SIG-M5 treated with dmso at 0.1 percent for 504 hours (cell line): Measurements from ENCODE around the gene L3MBTL3.

Source experiments
- DNase-seq: peaks from one replicate; lab custom pipeline; 2025; ENCODE audit not compliant: unreplicated experiment; lab: John Stamatoyannopoulos, UW

The L3MBTL3 gene

DNA sequence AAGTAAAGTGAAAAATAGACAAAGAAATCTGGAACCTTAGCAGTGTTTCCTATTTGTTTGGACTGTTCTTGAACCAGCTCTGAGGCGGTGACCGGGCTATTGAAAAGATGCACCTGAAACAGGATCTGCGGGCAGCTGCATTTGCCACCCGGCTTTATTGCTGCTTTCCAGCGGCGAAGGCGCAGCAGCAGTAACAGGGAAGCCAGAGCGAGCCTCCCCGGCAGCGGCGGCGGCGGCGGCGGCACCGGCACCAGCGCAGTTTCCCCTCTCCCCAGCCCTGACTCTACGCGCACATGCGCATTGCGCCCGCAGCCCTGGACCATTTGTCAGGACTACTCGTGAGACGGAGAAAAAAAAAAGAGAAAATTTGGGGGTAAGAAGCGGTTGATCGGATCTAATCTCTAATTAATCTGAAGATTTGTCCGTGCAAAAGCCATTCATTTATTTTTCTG is at the start of gene L3MBTL3:
L3MBTL3 (plus strand) TSS at position 290 of the 452 bp plus-strand sequence. CDS start 24,119 bp downstream, outside the sequence.
- peak; percentile 60 for DNase-seq

- no peak for DNase-seq
Observed at GRCh38 chr6:129969064-129969463, 49.3 kb upstream of the L3MBTL3 start.

- no peak for DNase-seq
Observed at GRCh38 chr6:129976110-129976509, 42.3 kb upstream of the L3MBTL3 start.

- no peak for DNase-seq
Observed at GRCh38 chr6:129978148-129978916, 40.0 kb upstream of the L3MBTL3 start.

- no peak for DNase-seq
Observed at GRCh38 chr6:129980821-129981220, 37.6 kb upstream of the L3MBTL3 start.

- peak; percentile 7 for DNase-seq
Observed at GRCh38 chr6:129981598-129981997, 36.8 kb upstream of the L3MBTL3 start.

- DNase-seq = no peak
Observed at GRCh38 chr6:129989396-129989795, 29.0 kb upstream of the L3MBTL3 start.

GRCh38 chr6:129992881-129993280 is 25.5 kb upstream of the L3MBTL3 start:
- DNase-seq = no peak

DNA sequence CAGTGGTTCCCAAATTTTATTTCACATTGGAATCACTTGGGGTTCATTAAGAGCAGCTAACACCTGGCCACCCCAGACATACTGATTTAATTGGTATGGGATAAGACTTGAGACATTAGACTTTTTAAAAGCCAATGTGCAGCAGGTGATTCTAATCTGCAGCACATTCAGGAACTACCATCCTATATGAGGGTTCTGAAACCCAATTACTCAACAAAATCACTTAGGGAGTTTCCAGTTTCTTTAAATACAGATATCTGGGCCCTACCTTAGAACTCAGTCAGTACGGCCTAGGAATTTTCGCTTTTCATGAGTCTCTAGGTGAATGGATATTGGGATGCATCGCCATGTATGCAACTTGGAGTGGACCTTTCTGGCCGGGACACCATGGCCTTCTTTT is 24.0 kb upstream of the L3MBTL3 start:
- DNase-seq = no peak

DNA sequence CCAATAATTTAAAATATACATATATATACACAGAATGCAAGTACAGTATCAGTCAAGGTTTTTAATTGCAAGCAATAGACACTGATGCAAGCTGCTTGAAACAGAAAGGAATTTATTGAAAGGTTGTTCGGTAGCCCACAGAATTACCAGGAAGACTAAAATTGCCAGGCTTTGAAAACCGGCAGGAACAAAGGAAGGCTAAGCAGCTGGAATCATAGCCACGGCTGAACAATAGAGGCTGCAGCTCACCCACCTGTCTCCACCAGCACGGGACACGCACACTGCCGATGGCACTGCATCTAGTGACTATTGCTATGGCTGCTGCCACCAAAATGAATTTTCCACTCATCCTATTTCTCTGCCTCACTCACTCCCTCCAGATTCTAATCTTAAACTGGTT is 22.0 kb upstream of the L3MBTL3 start:
- DNase-seq = no peak

- DNase-seq = no peak
Observed at GRCh38 chr6:130000526-130001421, 17.6 kb upstream of the L3MBTL3 start.

GRCh38 chr6:130008236-130008873 is 10.0 kb upstream of the L3MBTL3 start:
- no peak for DNase-seq

- no peak for DNase-seq
Observed at GRCh38 chr6:130009146-130009545, 9.2 kb upstream of the L3MBTL3 start.

DNA sequence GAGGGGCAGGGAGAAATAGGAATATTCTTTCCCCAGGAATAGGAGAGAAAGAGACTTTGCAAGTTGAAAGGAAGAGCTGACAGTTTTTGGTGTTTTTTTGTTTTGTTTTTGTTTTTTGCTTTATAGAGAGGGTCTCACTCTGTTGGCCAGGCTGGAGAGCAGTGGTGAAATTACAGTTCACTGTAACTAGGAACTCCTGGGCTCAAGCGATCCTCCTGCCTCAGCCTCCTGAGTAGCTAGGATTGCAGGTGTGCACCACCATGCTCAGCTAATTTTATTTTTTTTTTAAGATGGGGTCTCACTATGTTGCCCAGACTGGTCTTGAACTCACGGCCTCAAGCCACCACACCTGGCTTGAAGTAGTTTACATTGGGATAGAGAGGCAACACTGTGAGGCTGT is 8.0 kb upstream of the L3MBTL3 start:
- no peak for DNase-seq

DNA sequence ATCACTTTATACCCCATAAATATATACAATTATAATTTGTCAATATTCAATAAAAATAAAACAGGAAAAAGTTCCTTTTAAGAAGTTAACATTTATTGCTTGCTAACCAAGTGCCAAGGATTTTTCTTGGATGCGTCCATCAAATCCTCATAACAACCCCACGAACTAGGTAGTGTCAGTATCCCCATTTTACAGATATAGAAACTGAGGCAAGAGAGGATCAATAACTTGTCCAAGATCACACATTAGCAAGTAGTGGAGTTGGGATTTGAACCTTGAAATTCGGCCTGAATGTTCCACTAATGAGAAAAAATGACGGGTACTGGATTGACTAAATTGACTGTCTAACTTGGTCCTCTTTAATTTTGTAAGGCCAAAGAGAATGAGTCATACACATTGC is 5.7 kb upstream of the L3MBTL3 start:
- no peak for DNase-seq

DNA sequence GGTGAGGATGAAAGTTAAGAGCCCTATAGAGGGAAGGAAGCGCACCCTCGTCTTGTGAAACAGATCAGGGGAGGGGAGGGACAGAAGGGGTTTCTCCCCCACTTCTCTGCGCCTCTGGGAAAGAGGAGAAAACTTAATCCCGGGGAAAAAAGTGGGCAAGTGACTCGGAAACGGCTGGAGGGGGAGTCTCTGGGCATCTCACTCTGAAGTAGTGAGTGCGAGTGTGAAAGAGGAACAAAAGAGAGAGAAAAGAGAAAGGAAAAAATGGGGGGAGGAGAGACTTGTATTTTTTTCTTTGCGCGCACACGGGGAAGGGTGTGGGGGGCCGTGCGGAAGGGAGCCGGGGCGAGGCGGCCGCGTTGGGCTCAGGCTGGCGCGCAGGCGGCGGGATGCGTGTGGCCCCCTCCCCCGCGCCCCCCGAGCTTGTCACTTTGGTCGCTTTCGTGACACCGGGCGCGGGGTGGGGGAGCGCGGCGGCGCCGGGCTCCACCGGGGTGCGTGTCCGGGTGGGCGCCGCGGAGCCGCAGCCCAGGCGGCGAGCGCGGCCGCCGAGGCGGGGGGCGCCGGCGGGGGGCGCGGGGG is 454 bp downstream of the L3MBTL3 start:
- DNase-seq = peak; percentile 59

DNA sequence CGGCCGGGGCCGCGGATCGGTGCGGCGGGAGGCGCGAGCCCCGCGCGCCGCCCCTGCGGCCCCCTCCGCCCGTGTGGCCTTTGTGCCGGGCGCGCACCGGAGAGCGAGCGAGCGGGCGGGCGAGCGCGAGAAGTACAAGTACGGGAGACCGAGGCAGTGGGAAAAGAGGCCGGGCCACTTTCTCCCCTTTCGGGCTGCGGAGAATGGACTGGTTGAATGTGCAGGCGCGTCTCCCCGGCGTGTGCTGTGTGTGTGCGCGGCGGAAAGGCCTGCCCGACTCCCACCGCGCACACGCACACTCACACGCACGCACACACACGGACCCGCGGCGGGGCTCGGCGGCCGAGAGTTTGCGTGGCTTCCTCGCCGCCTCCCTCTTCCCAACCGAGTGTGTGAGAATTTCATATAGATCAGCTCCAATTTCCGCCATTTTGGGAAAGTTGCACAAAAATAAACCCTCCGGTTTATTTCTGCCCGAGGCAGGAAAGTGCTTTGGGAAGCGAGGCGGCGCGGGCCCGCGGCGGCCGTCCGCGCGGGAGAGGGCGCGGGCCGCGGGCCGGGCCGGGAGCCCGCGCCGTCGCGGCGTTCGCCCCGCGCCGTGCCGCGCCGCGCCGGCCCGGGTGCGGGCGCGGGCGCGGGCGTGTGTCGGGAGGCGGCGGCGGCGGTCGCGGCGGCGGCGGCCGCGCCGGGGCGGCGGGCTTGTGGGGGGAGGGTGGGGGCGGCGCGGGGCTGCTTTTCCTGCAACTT is 1.1 kb downstream of the L3MBTL3 start:
- no peak for DNase-seq

GRCh38 chr6:130020073-130020906 is 1.9 kb downstream of the L3MBTL3 start:
- DNase-seq = peak; percentile 46

DNA sequence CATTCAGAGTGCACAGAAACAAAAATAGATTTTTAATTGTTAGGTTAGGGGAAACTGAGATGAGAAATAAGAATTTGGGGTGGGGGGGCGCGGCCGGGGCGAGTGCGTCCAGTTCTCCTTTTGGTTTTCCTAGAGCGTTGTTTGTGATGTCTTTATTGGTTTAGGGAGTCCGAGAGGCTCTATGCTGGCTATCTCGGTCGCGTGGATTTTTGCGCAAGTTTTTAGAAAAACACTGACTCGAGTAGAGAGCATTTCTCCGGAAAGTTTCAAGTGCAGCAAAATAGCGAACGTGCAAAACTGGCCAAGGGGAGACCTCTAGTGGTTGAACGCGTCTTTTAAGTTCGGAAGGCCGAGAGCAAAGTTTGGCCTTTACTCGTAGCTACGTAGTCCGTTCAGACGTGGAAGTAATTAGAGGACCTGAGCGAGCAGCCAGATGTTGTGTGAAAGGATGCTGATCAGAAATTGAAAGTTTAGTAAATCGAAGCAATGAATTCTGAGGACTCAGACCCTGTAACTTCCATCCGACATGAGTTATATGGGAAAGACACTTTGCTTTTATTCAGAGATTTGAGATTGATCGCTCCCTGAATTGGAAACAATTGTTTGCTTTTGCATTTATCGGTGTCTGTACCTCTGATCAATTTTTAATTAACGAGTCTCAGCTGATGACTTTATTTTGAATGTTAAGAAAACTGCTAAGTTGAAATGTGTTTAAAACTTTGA is 2.7 kb downstream of the L3MBTL3 start:
- peak; percentile 93 for DNase-seq
